IMR-90 (cell line): ENCODE data around the gene DUSP22. TPM values are rescaled to one million over a fixed set of nuclear protein-coding genes. Genes with fewer than 3 reads are reported as not detected.

Experiments used
- CHD1 ChIP-seq: IDR thresholded peaks from 2 replicates; pipeline ENCODE4 v1.6.1; 2012; ENCODE audit warnings: low read depth, low read length, improper control_type of control experiment
- MAZ ChIP-seq: IDR thresholded peaks from 2 replicates; pipeline ENCODE4 v1.6.1; 2012; ENCODE audit warnings: low read depth, mild to moderate bottlenecking, low read length, improper control_type of control experiment, moderate library complexity, borderline replicate concordance
- polyA plus RNA-seq, 3 experiments: library from polyadenylated mRNA; depleted of rRNA; stranded (reverse); fragments of >200 nt; gene quantifications; 2 replicates each; pipeline ENCODE4 v1.2.3, GENCODE V29; 2012; ENCODE audit warnings: low replicate concordance in 1 of 3
- total RNA-seq: library from RNA; depleted of rRNA; stranded (reverse); fragments of >200 nt; gene quantifications from 2 replicates; pipeline ENCODE4 v1.2.3, GENCODE V29; 2012

Gene DUSP22
- total and polyA plus RNA-seq, 2 of the 4 experiments (the other 2 are of a cell fraction), result 7.1 to 8.2 TPM

DNA sequence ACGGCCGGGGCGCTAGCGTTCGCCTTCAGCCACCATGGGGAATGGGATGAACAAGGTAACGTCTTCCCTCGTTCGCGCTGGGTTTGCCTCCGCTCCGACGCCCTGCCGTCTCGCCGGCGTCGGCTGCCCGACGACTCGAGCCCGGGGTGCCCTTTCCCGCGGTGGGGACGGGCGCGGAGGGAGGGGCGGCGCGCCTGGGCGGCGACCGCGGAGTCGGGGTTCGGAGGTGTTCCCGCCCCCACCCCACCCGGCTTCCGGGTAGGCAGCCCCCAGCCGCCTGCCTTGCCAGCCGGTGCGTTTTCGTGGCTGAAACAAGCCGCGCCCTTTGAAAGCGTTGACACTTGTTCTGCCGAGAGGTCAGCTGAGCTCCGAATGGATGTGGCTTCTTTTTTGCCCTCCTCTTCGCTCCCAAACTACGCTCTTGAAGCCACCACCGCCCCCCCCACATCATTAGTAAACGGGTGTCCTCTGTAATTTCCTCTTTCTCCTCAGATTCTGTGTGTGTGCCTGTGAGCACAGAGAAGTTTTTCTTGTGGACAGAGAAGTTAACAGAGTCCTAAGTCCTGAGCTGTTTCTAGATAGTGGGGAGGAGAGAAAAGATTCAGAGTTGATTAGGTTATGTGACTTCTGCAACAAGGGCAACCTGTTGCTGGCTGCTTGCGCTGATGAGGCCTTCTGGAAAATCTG is 362 bp downstream of the DUSP22 start (continued):
- TF ChIP-seq CHD1, result no peak
- TF ChIP-seq MAZ, result no peak
